ENCODE data around the gene TUBGCP3.

TUBGCP3 gene

DNA sequence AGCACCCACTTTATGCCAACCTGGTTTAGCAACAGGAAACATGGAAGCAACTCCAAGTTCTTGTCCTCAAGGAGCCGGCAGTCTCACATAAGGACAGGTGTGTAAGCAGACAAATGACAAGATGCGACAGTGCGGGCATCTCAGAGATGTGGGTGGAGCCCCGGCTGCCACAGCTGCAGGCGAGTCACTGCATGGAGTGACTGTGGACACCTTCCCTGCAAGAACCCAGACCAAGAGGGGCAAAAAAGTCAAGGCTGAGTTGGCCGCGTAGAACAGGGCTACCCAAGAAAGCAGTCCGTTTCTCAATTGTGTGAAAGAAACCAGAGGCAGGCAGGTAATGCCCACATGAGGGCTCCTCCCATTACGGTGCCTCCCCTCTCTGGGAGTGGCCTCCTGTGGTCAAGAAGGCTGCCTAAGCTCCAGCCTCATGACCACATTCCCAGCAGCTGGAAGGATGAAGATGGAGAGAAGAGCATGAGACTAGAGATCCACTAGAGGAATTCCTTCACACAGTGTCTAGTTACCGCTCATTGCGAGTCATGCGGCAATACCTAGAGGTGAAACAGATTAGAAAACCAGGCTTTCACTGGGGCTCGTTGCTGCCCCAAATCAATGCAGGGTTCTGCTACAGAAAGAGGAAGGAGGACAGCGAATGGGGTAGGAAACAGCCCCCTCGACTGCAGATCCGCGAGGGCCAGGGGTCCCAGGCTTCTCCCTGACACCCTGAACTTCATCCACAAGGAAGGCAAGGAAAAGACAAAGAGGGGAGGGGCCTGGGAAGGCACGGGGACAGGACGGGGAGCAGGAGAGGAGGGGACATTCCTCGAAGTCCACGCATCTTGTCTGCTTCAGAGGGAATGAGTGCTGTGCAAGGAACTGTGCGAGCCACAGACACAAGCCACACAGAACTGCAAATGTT is 131.6 kb downstream of the TUBGCP3 start:
- TF ChIP-seq, protein P1, sequence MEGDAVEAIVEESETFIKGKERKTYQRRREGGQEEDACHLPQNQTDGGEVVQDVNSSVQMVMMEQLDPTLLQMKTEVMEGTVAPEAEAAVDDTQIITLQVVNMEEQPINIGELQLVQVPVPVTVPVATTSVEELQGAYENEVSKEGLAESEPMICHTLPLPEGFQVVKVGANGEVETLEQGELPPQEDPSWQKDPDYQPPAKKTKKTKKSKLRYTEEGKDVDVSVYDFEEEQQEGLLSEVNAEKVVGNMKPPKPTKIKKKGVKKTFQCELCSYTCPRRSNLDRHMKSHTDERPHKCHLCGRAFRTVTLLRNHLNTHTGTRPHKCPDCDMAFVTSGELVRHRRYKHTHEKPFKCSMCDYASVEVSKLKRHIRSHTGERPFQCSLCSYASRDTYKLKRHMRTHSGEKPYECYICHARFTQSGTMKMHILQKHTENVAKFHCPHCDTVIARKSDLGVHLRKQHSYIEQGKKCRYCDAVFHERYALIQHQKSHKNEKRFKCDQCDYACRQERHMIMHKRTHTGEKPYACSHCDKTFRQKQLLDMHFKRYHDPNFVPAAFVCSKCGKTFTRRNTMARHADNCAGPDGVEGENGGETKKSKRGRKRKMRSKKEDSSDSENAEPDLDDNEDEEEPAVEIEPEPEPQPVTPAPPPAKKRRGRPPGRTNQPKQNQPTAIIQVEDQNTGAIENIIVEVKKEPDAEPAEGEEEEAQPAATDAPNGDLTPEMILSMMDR (IDR thresholded peaks at IDR 0.05; ENCODE audit: low read depth, low read length): no peak
- no peak overlapping the region for H3K4me3 ChIP-seq (ENCODE audit: low read depth, low read length)

- TF ChIP-seq, protein P1 (IDR thresholded peaks at IDR 0.05; ENCODE audit: low read depth, low read length): no peak
- no peak overlapping the region for H3K4me3 ChIP-seq (ENCODE audit: low read depth, low read length)
These were observed 132.4 kb downstream of the TUBGCP3 start for GRCh38 chr13:112455476-112456059.

- TF ChIP-seq, protein P1 (IDR thresholded peaks at IDR 0.05; ENCODE audit: low read depth, low read length): no peak
These were observed 133.2 kb downstream of the TUBGCP3 start for GRCh38 chr13:112454648-112455334.

GRCh38 chr13:112453874-112454647 is 133.9 kb downstream of the TUBGCP3 start:
- TF ChIP-seq, protein P1 (IDR thresholded peaks at IDR 0.05; ENCODE audit: low read depth, low read length): no peak
- no peak overlapping the region for H3K4me3 ChIP-seq (ENCODE audit: low read depth, low read length)

More at GRCh38 chr13:112454648-112455334, 133.2 kb downstream of the TUBGCP3 start:
- H3K4me3 ChIP-seq (ENCODE audit: low read depth, low read length): no peak overlapping the region

DNA sequence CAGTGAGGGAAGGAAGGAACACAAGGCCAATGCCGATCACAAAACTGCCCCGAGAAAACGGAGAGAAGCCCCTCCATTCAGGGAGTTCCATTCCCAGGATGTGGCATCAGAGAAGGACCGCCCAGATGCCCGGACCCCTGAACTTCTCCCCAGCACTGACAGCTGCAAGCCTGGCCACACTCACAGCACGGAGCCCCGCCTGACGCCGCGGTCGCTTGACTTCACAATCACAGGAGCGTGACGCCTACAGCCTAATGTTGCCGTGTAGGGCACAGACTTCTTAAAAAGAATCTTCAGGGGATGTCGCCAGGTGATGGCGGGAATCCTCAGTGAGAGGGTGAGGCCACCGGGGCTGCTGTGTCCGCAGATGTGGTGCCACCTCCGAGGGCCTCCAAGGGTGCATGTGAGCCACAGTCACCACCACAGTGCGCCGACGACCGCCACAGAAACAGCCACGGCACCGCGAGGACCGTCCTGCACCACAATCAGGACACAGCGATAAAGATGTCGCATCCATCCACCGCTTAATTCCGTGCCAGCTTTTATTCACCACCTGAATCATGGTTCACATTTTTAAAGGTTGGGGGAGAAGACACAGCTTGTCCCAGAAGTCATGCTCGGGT is 134.6 kb downstream of the TUBGCP3 start:
- H3K4me3 ChIP-seq (ENCODE audit: low read depth, low read length): no peak overlapping the region
- TF ChIP-seq, protein P1 (IDR thresholded peaks at IDR 0.05; ENCODE audit: low read depth, low read length): no peak

DNA sequence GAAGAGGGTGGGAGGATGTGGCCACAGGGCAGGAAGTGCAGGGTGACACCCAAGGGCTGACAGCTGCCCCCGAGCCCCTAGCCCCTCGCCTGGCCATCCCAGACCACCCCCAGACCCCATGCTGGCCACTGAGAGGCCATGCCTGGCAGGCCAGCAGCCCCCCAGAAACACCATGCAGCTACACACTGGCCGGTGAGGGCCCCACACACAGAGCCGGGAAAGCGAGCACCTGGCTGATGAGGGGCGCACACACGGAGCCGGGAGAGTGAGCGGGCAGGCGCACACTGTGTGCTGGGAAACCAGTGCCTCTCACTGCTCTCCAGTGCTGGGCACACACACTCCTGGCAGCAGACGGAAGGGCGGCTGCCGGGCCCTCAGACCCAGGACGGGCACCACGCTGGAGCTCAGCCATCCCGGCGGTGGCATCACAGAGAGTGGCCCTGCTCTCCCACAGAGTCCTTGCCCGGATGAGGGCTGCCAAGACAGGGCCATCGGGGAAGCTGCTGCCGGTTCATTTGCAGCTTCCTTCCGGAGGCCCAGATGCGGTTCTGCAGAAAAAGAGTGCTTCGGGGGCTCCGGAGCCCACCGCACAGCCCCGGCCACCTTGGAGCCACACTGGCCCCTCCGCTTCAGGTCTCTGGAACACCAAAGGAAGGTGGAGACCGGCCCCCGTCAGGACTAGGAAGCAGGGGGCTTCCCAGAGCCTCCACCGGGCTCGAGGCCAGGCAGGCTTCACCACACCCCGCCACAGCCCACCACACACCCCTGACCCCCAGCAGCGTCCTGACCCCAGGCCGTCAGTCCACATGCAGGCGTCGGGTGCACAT is 135.4 kb downstream of the TUBGCP3 start:
- TF ChIP-seq, protein P1 (IDR thresholded peaks at IDR 0.05; ENCODE audit: low read depth, low read length): no peak

More for the DNA sequence above, 135.4 kb downstream of the TUBGCP3 start:
- H3K4me3 ChIP-seq (ENCODE audit: low read depth, low read length): no peak overlapping the region

All from WI38 (cell line).